Hematopoietic multipotent progenitor cell treated with erythropoietin and hydrocortisone succinate and interleukin-3 and kit ligand, for 6 days (in vitro differentiated cells): ENCODE data around the gene IPO7.
"Not testable (repeated sequence)": the region's sequence is repeated elsewhere in the genome, so short reads cannot be mapped to it uniquely, and the experiment has no call there.

ENCODE experiments used
- DNase-seq: peaks from one replicate; pipeline ENCODE4 v3.0.0-alpha.2; 2015

The IPO7 gene

GRCh38 chr11:9384535-9385326 is at the start of gene IPO7:
Gene IPO7, plus strand, starts transcription at chr11:9384652. Its CDS starts 112 bp downstream, at chr11:9384764.
- peak; percentile 97 for DNase-seq

GRCh38 chr11:9341638-9342178 is 42.7 kb upstream of the IPO7 start:
- DNase-seq, result no peak

GRCh38 chr11:9344061-9344680 is 40.3 kb upstream of the IPO7 start:
- no peak for DNase-seq

GRCh38 chr11:9347100-9347499 is 37.4 kb upstream of the IPO7 start:
- peak; percentile 78 for DNase-seq

- DNase-seq, result not testable (repeated sequence)
These were observed 36.7 kb upstream of the IPO7 start for GRCh38 chr11:9347779-9348178.

- no peak for DNase-seq
These were observed 33.1 kb upstream of the IPO7 start for GRCh38 chr11:9351321-9351881.

- no peak for DNase-seq
These were observed 27.4 kb upstream of the IPO7 start for GRCh38 chr11:9357041-9357440.

- DNase-seq, result not testable (repeated sequence)
These were observed 23.4 kb upstream of the IPO7 start for GRCh38 chr11:9360862-9361622.

- DNase-seq, result peak; percentile 28
These were observed 22.0 kb upstream of the IPO7 start for GRCh38 chr11:9362393-9362863.

GRCh38 chr11:9363954-9364912 is 20.2 kb upstream of the IPO7 start:
- DNase-seq, result peak; percentile 96

- DNase-seq, result no peak
These were observed 16.9 kb upstream of the IPO7 start for GRCh38 chr11:9367551-9367950.

GRCh38 chr11:9377036-9377435 is 7.4 kb upstream of the IPO7 start:
- DNase-seq, result no peak

GRCh38 chr11:9379041-9379440 is 5.4 kb upstream of the IPO7 start:
- DNase-seq, result no peak

GRCh38 chr11:9380773-9381172 is 3.7 kb upstream of the IPO7 start:
- DNase-seq, result no peak

- DNase-seq, result peak; percentile 63
These were observed 961 bp downstream of the IPO7 start for GRCh38 chr11:9385327-9385899.

- DNase-seq, result no peak
These were observed 1.6 kb downstream of the IPO7 start for GRCh38 chr11:9386086-9386485.

- DNase-seq, result peak; percentile 37
These were observed 2.4 kb downstream of the IPO7 start for GRCh38 chr11:9386901-9387300.

- no peak for DNase-seq
These were observed 11.9 kb downstream of the IPO7 start for GRCh38 chr11:9396310-9396709.

- DNase-seq, result no peak
These were observed 12.3 kb downstream of the IPO7 start for GRCh38 chr11:9396752-9397151.

- no peak for DNase-seq
These were observed 13.6 kb downstream of the IPO7 start for GRCh38 chr11:9397746-9398680.
